ENCODE data around the gene METTL2A.
"Not testable (repeated sequence)": the region's sequence is repeated elsewhere in the genome, so short reads cannot be mapped to it uniquely, and the experiment has no call there.

GRCh38 chr17:62445791-62446190 lies 22.1 kb downstream of the METTL2A start:
- TF ChIP-seq, protein P1, sequence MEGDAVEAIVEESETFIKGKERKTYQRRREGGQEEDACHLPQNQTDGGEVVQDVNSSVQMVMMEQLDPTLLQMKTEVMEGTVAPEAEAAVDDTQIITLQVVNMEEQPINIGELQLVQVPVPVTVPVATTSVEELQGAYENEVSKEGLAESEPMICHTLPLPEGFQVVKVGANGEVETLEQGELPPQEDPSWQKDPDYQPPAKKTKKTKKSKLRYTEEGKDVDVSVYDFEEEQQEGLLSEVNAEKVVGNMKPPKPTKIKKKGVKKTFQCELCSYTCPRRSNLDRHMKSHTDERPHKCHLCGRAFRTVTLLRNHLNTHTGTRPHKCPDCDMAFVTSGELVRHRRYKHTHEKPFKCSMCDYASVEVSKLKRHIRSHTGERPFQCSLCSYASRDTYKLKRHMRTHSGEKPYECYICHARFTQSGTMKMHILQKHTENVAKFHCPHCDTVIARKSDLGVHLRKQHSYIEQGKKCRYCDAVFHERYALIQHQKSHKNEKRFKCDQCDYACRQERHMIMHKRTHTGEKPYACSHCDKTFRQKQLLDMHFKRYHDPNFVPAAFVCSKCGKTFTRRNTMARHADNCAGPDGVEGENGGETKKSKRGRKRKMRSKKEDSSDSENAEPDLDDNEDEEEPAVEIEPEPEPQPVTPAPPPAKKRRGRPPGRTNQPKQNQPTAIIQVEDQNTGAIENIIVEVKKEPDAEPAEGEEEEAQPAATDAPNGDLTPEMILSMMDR (IDR thresholded peaks at IDR 0.05) = not testable (repeated sequence)
- TF ChIP-seq EZH2 (IDR thresholded peaks at IDR 0.05) = not testable (repeated sequence)

All from neural progenitor cell (in vitro differentiated cells).